Measurements from ENCODE around the gene SLC8A1.

The SLC8A1 gene

DNA sequence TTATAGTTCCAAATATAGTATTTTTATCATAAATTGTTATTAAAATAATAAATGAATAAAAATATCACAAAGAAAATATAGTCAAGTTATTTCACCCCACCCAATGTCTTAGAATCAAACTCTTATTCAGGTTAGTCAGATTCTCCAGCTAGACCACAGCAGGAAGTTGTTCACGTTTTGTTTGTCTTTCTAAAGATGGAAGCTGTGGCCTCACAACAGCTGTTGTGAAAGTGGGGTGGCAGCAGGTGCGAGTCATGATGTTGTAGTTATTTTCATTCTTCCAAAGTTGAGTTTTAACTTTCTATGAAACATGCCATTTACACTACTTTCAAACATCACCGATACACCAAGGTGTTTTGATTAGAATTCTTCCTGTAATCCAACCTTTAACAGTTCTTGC lies 272.9 kb downstream of the SLC8A1 start:
- no peak for DNase-seq

- no peak for DNase-seq
Measured at GRCh38 chr2:40178171-40178778, 273.6 kb downstream of the SLC8A1 start.

- no peak for DNase-seq
Measured at GRCh38 chr2:40177366-40177765, 274.5 kb downstream of the SLC8A1 start.

DNA sequence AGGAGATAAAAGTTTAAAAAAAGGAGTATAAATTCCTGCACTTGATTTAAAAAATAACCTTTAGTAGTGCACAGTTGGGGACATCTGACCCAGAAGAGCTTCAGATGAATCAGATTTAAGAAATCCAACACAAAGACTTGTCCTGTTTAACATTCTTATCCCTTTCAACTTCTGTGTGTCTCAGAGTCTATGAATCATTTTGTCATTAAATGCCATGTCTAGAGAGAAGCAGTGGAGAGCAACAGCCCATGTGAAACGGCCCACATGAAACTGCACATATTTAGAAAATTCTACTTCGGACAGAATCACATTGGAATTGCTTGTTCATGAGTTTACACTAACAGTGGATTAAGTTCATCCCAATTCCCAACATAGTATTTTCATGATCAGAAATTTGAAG lies 278.6 kb downstream of the SLC8A1 start:
- no peak for DNase-seq

- no peak for DNase-seq
Measured at GRCh38 chr2:40169856-40170255, 282.0 kb downstream of the SLC8A1 start.

DNA sequence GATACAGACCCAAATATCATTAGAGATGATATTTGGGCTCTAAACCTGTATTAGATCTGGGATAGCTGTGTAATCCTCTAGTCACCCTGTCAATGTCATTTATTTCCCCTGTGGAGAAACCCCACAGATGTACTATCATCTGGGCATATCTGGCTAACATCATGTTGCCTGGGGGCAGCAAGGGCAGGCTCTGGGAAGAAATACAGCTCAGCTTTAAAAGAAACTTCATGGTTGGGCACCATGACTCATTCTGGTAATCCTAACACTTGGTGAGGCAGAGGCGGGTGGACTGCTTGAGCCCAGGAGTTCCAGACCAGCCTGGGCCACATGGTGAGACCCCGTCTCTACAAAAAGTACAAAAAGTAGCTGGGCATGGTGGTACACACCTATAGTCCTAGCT lies 282.5 kb downstream of the SLC8A1 start:
- no peak for DNase-seq

- DNase-seq = no peak
Measured at GRCh38 chr2:40168546-40168945, 283.3 kb downstream of the SLC8A1 start.

GRCh38 chr2:40168032-40168431 lies 283.9 kb downstream of the SLC8A1 start:
- DNase-seq = no peak

DNA sequence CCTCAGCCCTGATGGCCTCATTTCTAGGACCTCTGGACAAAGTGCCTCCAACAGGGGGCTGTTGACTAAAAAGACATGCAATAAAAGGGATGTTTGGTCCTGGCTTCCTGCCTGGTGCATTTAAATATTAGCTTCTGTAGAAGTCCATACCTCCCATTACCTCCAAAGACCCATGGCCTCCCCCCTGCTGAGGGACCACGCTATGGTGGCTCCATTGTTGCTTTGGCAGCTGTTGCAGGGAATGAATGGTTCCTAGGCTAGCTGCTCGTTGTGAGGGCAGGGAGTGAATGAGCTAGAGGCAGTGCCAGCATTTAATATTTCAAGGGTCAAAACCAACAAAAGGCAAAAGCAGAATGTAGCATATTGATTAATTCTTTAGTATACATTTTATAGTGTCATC lies 285.9 kb downstream of the SLC8A1 start:
- DNase-seq = no peak

- no peak for DNase-seq
Measured at GRCh38 chr2:40165509-40165844, 286.4 kb downstream of the SLC8A1 start.

GRCh38 chr2:40164736-40165508 lies 287.0 kb downstream of the SLC8A1 start:
- no peak for DNase-seq

DNA sequence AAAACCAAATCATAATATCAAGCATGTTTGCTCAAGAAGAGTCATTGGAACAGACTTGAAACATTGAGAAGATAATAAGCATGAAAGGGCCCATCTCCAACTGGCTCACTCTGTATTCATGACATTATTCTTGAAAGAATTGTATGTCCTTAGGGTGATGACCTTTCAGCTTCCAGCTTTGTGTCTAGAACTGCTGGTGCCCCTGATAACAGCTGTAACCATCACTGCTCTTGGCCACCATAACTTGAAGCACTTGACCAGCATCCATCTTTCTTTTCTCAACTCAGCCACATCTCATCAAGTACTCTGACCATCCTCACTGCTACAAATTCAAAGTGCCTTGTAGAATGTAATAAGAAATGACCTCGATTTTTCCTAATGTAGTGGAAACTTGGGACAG lies 289.9 kb downstream of the SLC8A1 start:
- no peak for DNase-seq

DNA sequence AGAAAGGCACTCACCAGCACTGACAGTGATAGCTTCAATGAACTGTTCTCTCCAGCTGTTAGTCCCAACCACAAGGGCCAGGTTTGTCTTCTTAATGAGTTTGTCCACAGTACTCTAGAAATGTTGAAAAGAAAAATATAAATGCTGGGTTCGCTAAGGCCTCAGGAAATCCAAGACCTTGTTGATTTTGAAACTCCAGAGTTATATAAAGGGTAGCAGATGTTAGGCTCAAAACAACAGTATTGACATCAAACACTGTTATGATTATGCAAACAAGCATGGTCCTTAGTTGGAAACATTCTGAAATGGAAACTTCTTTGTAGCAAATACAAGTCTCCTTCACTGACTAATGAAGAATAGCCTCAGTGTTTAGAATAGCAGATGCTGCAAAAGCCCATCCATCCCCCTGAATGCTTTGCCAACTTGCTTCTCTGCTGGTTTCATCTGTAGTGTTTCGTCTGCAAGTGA lies 291.1 kb downstream of the SLC8A1 start:
- no peak for DNase-seq

- DNase-seq = no peak
Measured at GRCh38 chr2:40159333-40159732, 292.6 kb downstream of the SLC8A1 start.

GRCh38 chr2:40158781-40159180 lies 293.1 kb downstream of the SLC8A1 start:
- DNase-seq = no peak

DNA sequence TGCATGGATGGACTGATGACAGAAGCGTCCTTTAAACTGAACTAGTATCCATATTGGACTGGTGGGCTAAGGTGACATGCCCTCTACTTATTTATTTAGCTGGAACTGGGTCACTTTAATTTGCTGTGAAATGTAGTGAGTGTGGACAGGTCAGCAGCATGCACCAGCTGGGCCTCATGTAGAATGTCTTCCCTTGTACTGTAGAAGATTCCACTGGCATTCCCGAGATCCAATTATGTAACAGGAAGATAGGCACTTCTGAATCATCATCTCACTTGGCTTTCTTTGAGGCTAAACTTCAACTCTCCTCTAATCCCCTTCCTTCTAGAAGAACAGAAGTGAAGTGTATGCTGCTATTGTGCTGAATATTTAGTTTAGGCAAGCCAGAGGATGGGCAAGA lies 296.2 kb downstream of the SLC8A1 start:
- DNase-seq = no peak

DNA sequence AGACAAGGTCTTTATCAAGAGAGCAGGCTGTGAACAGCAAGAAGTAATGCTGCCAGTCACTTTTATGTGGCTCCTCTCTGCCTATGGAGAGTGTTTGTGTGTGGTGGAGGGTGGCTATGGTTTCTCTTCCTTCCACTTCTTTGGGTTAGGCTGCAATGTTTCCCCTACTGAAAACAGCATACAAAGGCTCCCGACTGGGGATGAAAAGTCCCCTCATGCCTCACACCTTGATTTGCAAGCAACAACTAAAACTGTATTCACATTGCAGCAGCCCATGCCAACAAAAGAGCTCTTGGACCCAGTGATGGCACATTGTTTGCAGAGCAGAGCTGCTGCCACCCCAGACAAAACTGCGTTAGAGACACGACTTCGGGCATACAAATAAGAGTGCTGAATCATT lies 301.6 kb downstream of the SLC8A1 start:
- DNase-seq = no peak

- DNase-seq = no peak
Measured at GRCh38 chr2:40148334-40148733, 303.6 kb downstream of the SLC8A1 start.

DNA sequence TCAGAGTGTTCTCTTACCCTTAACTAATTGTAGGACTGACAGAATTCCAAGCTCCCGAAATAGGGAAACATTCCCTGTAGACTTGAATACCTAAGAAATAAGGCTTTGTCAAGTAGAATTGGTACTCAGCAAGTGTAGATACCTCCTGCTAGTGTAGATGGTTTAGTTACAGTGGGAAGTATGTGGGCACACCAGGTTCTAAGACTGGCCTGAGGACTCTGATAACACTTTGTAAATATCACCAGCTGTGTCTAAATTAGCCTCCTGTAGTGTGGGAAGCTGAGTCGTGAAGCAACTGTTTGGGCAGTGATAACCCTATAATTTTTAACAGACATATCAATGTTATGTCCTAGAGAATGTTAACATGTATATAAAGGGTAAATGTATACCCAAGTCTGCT lies 304.5 kb downstream of the SLC8A1 start:
- no peak for DNase-seq

GRCh38 chr2:40144022-40144421 lies 307.9 kb downstream of the SLC8A1 start:
- DNase-seq = no peak

- DNase-seq = no peak
Measured at GRCh38 chr2:40138314-40138713, 313.6 kb downstream of the SLC8A1 start.

- DNase-seq = no peak
Measured at GRCh38 chr2:40131081-40131704, 320.7 kb downstream of the SLC8A1 start.

GRCh38 chr2:40130251-40130994 lies 321.5 kb downstream of the SLC8A1 start:
- DNase-seq = no peak

- no peak for DNase-seq
Measured at GRCh38 chr2:40129725-40130124, 322.2 kb downstream of the SLC8A1 start.

All from CD4-positive, alpha-beta T cell treated with Interferon gamma for 1 hour (primary cell).